Fibroblast of mammary gland (primary cell): ENCODE results near the gene FBXW7.

ENCODE experiments used
- DNase-seq: peaks from one replicate; pipeline ENCODE4 v3.0.0-alpha.2; 2010; ENCODE audit warnings: low read depth
- H3K4me3 ChIP-seq: 2 replicates; pipeline ENCODE4 v1.5.1; 2011; ENCODE audit warnings: low read depth, mild to moderate bottlenecking, low read length, moderate library complexity; ENCODE audit not compliant: control insufficient read depth
- TF ChIP-seq, protein P1 (sequence below): conservative IDR thresholded peaks from 2 replicates; pipeline ENCODE4 v1.5.1; 2011; ENCODE audit warnings: low read depth, low read length, inconsistent platforms; ENCODE audit not compliant: control insufficient read depth, insufficient read depth

FBXW7 gene

DNA sequence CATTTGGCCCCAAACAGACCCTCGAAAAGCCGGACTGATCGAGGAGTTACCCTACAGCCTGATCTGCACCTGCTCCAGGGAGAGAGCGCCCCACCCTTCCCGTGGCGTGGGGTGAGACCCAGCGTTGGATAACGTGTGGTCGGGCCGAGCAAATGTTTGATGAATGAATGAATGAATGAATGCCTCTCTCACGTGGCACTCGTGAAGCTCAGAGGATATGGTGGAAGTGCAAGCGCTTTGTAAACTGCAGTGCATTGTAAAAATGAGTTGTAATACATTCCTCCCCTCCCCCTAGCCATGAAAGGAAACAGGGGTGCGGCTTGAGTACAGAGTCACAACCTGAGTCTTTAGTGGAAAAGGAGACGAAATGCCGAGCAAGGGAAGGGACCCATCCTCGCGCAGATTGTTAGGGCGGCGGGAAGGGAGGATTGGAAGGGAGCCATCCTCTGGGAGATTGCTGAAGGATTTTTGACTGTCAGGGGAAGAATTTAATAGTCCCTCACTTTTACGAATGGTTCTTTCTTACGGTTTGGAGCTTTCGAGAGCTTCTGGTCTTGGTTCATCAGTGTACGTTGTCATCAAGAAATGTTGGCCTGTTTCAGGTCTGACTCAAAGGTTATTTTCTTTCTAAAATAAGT lies 772 bp upstream of the FBXW7 start:
- TF ChIP-seq, protein P1, sequence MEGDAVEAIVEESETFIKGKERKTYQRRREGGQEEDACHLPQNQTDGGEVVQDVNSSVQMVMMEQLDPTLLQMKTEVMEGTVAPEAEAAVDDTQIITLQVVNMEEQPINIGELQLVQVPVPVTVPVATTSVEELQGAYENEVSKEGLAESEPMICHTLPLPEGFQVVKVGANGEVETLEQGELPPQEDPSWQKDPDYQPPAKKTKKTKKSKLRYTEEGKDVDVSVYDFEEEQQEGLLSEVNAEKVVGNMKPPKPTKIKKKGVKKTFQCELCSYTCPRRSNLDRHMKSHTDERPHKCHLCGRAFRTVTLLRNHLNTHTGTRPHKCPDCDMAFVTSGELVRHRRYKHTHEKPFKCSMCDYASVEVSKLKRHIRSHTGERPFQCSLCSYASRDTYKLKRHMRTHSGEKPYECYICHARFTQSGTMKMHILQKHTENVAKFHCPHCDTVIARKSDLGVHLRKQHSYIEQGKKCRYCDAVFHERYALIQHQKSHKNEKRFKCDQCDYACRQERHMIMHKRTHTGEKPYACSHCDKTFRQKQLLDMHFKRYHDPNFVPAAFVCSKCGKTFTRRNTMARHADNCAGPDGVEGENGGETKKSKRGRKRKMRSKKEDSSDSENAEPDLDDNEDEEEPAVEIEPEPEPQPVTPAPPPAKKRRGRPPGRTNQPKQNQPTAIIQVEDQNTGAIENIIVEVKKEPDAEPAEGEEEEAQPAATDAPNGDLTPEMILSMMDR, result no peak
- peak; percentile 45 for DNase-seq
- H3K4me3 ChIP-seq, result peak overlapping the region; percentile 98

DNA sequence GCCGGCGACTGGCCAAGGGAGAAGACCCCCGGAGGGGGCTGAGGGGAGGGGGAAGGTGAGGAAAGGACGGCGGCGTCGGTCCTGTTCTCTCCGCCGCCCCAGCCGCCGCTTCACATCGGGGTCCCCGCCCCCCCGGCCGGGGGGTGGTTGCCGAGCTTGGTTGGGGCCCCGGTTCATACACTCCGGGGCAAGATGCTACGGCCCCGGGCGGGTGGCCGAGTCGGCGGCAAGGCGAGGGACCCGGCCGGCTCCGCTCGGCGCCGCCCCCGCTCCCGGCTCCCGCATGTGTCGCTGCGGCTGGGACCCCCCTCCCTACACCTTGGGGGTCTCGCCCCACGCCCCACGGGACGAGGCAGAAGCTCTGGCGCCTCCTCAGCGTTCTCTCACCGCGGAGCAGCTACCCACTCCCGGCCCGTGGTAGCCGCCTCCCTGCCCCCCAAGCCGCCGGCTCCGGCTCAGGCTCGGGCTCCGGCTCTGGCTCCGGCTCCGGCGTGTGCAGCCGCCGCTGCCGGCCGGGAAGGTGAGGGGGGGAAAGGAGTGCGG lies 461 bp downstream of the FBXW7 start:
- no peak for DNase-seq
- peak overlapping the region; percentile 98 for H3K4me3 ChIP-seq
- TF ChIP-seq, protein P1, result no peak

DNA sequence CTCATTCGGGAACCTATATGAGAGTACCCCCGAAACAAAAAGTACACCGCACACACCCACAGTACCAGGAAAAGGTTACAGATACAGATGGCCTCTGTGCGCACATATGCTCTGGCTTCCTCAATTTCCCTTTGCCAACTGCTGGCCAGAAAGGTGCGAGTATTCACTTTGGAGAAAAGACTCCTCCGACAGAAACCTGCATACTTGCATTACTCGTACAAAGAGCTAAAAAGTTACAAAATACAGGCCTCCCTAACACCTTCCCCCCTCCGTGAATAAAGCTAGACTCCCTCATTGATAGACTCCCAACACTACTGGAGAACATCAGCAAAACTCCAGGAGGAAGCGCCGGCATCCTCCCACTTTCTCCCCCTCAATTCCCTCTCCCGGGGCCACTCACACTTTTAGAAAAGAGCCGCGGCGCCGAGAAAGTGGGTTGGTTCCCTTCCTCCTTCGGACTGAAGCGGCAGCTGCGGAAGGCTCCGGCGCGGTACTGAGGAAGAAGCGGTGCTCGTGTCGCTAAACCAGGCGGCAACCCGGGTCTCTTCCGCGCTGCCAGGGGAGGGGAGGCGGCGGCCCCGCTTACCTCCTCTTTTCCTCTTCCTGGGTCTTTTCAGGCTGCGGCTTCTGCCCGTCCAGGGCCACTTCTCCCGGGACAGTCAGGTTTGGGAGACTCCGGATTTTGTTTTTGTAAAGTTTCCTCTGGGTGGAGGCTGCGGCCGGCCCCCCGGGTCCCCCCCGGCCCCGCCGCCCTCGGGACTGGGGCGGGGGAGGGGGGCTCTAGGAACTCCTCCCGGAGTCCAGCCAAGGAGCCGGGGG lies 1.1 kb downstream of the FBXW7 start:
- TF ChIP-seq, protein P1, result no peak

DNA sequence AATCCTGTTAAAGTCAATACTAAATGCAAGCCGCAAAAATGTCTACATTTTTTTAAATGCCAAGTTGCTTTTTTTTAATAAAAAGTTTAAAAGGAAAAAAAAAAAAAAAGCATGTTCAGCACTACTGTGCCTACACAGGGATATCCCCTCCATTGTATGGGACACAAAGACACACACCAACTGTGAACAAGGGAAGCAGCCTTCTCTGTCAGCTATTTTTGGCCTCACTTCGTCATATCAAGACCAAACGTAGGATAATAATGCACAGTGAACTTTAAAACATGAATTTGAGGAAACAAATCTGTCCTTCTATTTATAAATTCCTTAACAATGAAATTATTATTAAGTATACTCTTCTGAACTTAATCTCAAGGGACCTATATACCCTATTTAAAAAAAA lies 4.4 kb downstream of the FBXW7 start:
- no peak overlapping the region for H3K4me3 ChIP-seq
- no peak for DNase-seq
- TF ChIP-seq, protein P1, result no peak

More for the DNA sequence above, 1.1 kb downstream of the FBXW7 start:
- no peak for DNase-seq
- peak overlapping the region; percentile 98 for H3K4me3 ChIP-seq

DNA sequence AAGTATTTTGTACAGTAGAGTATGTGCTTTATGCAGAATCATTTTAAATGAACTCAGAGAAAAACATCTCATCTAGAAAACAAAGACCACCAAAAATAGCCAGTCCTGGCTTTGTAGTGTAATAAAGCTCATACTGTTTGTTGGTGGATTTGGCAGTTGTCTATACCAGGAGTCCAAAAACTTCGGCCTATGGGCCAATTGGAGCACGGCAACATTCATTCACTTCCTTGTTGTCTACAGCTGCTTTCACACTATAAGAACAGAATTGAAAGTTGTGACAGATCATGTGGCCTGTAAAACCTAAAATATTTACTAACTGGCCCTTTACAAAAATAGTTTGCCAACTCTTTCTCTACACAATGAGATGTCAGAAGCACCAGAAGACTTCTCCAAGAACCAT lies 5.3 kb downstream of the FBXW7 start:
- no peak overlapping the region for H3K4me3 ChIP-seq
- DNase-seq, result no peak
- TF ChIP-seq, protein P1, result no peak

DNA sequence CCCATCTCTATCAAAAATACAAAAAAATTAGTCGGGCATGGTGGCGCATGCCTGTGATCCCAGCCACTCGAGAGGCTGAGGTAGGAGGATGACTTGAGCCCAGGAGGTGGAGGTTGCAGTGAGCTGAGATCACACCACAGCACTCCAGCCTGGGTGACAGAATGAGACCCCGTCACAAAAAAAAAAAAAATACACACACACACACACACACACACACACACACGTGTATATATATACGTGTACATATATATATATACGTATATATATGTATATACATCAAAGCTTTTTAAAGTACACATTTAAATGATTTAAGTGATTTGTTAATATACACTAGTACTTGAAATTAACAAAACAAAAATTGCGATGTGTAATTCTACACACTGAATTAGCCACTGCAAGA lies 6.0 kb downstream of the FBXW7 start:
- H3K4me3 ChIP-seq, result no peak overlapping the region
- DNase-seq, result no peak
- TF ChIP-seq, protein P1, result no peak
